Left lung (tissue), 10 donors: ENCODE results near the gene RBM20. TPM values are rescaled to one million over a fixed set of nuclear protein-coding genes. Genes with fewer than 3 reads are reported as not detected.

Source experiments
- ATAC-seq: fragments of 200-7000 bp; cut with Tn5 transposase; one replicate; pipeline ENCODE4 v1.9.1; 2020; ENCODE audit warnings: moderate library complexity
- DNase-seq, 4 donors: peaks; one replicate each; pipeline ENCODE4 v3.0.0-alpha.2; 2013 to 2020
- H3K27ac ChIP-seq, 2 donors: fragments of 200-600 bp; sonication (generic) in 1 of 2; one replicate each; pipeline versions ENCODE4 v1.5.0 to v1.8.0; 2020 to 2021
- H3K27me3 ChIP-seq, 2 donors: fragments of 200-600 bp; sonication (generic) in 1 of 2; one replicate each; pipeline versions ENCODE4 v1.5.0 to v1.8.0; 2020 to 2021
- H3K36me3 ChIP-seq, 2 donors: fragments of 200-600 bp; sonication (generic) in 1 of 2; one replicate each; pipeline versions ENCODE4 v1.5.0 to v1.8.0; 2020 to 2021
- H3K4me1 ChIP-seq, 2 donors: fragments of 200-600 bp; one replicate each; pipeline ENCODE4 v1.8.0; 2021
- H3K4me3 ChIP-seq, 2 donors: fragments of 200-600 bp; sonication (generic) in 1 of 2; one replicate each; pipeline versions ENCODE4 v1.5.0 to v1.8.0; 2020 to 2021; ENCODE audit warnings: mild to moderate bottlenecking in 1 of 2
- H3K9me3 ChIP-seq, 2 donors: fragments of 200-600 bp; sonication (generic) in 1 of 2; one replicate each; pipeline versions ENCODE4 v1.5.0 to v1.8.0; 2020 to 2021
- intact Hi-C, 2 donors: fragments of 100-400 bp; cut with DNase I; formaldehyde crosslinking; loops; one replicate each; pipeline versions ENCODE4 v1.11.2 to v1.14.2; 2022
- polyA plus RNA-seq, 6 donors: library from polyadenylated mRNA; unstranded; fragments of 120-200 nt; gene quantifications; one replicate each; pipeline ENCODE4 v1.2.1, GENCODE V29; 2013; ENCODE audit not compliant: insufficient read length in 6 of 6
- total RNA-seq, 2 donors: library from RNA; stranded (reverse); fragmentation: NEBNext Ultra II Directional; extraction: Animal tissue kit (Norgen Biotek cat#: 25700); gene quantifications; one replicate each; pipeline ENCODE4 v1.2.1, GENCODE V29; 2021
- TF ChIP-seq, protein P1 (sequence below), 2 donors: fragments of 200-600 bp; sonication (generic) in 1 of 2; IDR thresholded peaks; one replicate each; pipeline versions ENCODE4 v1.5.0 to v1.8.0; 2021; ENCODE audit warnings: antibody characterized with exemption in 2 of 2
- donor health status: DM: no; HTN: yes; CAD: no.
- donor health status: DM: no; HTN: no; CAD: no.

RBM20 gene
- total and polyA plus RNA-seq, 8 donors, result 0.55 to 1.8 (median 1.1) TPM

DNA sequence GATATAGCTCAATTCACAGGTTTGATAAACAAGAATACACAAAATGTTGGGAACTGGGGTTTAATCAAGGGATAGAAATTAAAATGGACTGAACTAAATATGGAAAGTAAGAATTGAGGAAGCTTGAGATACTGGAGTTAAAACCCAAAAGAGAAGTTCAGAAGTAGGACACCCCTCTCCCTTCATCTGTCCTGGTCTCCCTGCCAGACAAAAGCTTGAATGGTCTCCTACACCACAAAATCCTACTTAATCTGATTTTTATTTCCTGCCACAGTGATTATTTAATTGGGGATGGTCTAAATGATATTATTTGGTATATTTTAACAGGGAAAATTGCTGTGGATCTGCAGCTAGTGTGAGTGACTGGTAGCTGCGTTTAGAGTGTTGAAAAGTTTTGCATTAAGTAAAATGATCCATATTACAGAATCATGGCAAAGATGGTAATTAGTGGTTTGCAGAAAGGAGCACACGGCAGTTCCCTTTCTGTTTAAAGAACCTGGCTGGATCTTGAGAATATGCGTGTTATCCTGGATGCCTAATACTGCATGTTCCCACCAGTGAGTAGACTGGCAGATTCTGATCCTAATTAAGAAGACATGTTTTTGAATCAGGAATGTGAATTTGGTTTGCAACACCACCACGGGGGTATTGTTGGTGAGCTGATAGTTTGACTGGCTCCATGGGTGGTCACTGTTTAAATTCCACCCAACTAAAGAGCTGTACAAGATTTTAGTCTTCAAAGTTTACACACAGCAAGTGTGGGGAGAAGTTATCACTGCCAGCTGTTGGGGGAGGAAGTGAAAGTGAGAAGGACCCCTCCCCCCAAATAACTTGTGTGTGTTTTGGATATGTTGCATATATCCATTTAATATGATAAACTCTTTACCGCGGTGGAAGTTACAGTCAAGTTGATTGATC, 5.5 kb downstream of the RBM20 start:
- no peak for DNase-seq
- H3K9me3 ChIP-seq, result no peaks in the 10 kb centered on the region
- no peak overlapping the region for H3K4me3 ChIP-seq
- TF ChIP-seq, protein P1, sequence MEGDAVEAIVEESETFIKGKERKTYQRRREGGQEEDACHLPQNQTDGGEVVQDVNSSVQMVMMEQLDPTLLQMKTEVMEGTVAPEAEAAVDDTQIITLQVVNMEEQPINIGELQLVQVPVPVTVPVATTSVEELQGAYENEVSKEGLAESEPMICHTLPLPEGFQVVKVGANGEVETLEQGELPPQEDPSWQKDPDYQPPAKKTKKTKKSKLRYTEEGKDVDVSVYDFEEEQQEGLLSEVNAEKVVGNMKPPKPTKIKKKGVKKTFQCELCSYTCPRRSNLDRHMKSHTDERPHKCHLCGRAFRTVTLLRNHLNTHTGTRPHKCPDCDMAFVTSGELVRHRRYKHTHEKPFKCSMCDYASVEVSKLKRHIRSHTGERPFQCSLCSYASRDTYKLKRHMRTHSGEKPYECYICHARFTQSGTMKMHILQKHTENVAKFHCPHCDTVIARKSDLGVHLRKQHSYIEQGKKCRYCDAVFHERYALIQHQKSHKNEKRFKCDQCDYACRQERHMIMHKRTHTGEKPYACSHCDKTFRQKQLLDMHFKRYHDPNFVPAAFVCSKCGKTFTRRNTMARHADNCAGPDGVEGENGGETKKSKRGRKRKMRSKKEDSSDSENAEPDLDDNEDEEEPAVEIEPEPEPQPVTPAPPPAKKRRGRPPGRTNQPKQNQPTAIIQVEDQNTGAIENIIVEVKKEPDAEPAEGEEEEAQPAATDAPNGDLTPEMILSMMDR (IDR thresholded peaks at IDR 0.05), result no peak
- ATAC-seq, result no peak
- intact Hi-C loops, result no loop called here
- H3K4me1 ChIP-seq, result peaks cover 0 to 2% of the 10 kb centered on the region in 2 donors
- no peaks in the 10 kb centered on the region for H3K36me3 ChIP-seq
- no peak overlapping the region for H3K27ac ChIP-seq
- peaks cover 65 to 91% of the 10 kb centered on the region in 2 donors for H3K27me3 ChIP-seq

DNA sequence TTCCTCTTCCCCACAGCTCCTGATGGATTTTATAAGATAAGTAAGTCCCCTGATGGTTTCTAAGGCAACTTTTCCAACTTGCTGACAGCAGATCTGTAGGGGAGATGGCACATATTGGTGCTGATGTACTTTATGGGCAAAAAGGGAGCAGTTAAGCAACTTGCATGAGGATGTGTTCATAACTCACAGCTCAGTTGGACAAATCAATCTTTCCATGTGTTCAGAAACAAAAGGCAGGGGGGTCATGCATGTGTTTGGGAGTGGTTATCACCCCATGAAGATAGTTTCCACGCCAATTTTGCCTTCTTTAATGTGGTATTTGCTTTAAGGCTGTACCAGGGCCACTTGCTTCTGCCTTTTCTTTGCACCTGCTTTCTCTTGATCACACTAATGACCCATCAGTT, 6.1 kb downstream of the RBM20 start:
- no peaks in the 10 kb centered on the region for H3K36me3 ChIP-seq
- no peak for DNase-seq
- intact Hi-C loops, result no loop called here
- no peak overlapping the region for H3K4me3 ChIP-seq
- H3K27me3 ChIP-seq, result peaks cover 60 to 91% of the 10 kb centered on the region in 2 donors
- no peak for ATAC-seq
- no peak overlapping the region for H3K27ac ChIP-seq
- TF ChIP-seq, protein P1 (IDR thresholded peaks at IDR 0.05), result no peak
- H3K4me1 ChIP-seq, result no peaks in the 10 kb centered on the region
- H3K9me3 ChIP-seq, result no peaks in the 10 kb centered on the region

DNA sequence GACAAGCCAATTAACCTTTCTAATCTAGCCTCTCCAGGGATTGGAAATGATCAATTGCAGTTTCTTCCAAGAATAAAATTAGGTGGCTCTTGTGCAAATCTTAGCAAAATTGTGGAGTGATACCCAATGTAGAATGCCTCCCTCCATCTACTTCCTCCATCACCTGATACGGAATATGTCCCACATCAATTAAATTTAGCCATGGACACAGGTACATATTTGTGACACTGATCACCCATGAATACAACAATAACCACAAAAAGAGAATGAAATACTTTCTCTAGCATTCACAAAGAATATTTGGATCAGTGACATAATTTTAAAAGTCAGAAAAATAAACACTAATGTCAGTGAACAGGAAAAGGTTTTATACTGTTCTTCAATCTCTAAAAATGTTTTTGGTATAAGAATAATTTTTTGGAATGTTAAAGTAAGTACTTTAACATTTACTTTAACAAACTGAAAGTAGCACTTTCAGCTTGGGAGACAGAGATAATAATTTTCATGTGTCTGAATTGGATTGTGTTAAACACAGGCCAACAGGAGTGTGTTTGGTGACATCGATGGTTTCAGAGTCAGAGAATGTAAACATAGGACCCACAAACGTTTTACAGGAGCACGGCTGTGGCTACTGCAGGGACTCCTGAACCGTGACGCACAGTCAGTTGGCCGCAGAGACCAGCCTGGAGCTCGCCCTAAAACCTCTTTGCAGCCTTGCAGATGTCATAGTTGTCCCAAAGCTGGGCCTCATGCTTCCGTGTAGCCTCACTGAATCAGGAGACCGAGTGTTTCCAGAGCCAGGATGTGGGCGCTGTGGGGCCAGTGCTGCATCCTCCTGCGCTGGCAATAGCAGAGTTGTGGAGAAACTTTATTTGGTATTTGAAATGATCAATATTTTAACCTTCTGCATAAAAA, 7.2 kb downstream of the RBM20 start:
- TF ChIP-seq, protein P1 (IDR thresholded peaks at IDR 0.05), result no peak
- DNase-seq (no peak), ATAC-seq (no peak)
- Histone ChIP-seq H3K4me1 (no peaks in the 10 kb centered on the region), H3K36me3 (no peaks in the 10 kb centered on the region), H3K4me3 (no peak overlapping the region), H3K27ac (no peak overlapping the region), H3K27me3 (peaks cover 50 to 90% of the 10 kb centered on the region in 2 donors), H3K9me3 (no peaks in the 10 kb centered on the region)
- intact Hi-C loops, result no loop called here

DNA sequence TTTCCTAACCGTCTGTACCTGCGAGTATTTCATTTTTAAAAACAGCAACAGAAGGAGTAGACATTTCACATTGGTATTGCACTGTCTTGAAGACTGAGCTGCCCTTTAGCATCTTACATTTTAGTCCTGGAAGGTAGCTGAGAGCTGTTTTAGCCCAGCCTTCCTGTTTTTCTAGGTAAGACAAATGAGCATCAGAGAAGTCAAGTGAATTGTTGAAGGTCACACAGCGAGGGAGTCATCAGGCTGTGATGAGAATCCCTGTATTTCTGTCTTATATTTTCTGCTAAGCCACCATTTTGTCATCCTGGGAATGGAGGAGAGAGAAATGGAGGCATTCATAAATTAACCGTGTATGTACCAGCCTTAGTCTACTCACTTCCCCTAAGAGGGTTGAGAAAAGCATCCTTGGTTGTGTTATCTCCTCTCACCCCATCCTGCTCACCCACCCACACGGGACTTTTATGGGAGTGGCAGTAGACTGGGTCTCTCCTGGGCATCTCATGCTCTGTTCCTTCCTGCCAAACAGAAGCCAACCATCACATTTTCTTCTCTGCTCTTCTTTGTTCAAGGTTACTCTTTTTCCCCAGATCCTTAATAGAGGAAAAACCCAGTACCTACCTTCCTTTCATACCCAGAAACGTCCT, 8.5 kb downstream of the RBM20 start:
- DNase-seq, result no peak
- TF ChIP-seq, protein P1 (IDR thresholded peaks at IDR 0.05), result no peak
- H3K4me3 ChIP-seq, result no peak overlapping the region
- no peaks in the 10 kb centered on the region for H3K4me1 ChIP-seq
- H3K36me3 ChIP-seq, result no peaks in the 10 kb centered on the region
- ATAC-seq, result no peak
- H3K27me3 ChIP-seq, result peaks cover 37 to 90% of the 10 kb centered on the region in 2 donors
- intact Hi-C loops, result no loop called here
- no peaks in the 10 kb centered on the region for H3K9me3 ChIP-seq
- H3K27ac ChIP-seq, result no peak overlapping the region
